Neural cell (in vitro differentiated cells): Measurements from ENCODE around the gene ELMO1. TPM values are rescaled to one million over a fixed set of nuclear protein-coding genes. Genes with fewer than 3 reads are reported as not detected.

Experiments used
- H2AFZ ChIP-seq: fragments of 200-600, 300-800 bp; sonication (generic), shearing (Covaris generic); 2 replicates; pipeline ENCODE4 v1.6.0; 2014; ENCODE audit warnings: low read depth, mild to moderate bottlenecking, antibody characterized with exemption, low read length, moderate library complexity
- H3F3A ChIP-seq: fragments of 200-600 bp; shearing (Covaris generic); 2 replicates; pipeline ENCODE4 v1.6.1; 2016; ENCODE audit warnings: mild to moderate bottlenecking, moderate library complexity, mixed read lengths, antibody characterized with exemption, low read length; ENCODE audit not compliant: insufficient read depth, poor library complexity, severe bottlenecking
- H3K27ac ChIP-seq: fragments of 200-600, 300-800 bp; sonication (generic), shearing (Covaris generic); 2 replicates; pipeline ENCODE4 v1.5.1; 2014; ENCODE audit warnings: mild to moderate bottlenecking, low read length, moderate library complexity
- H3K27me3 ChIP-seq: fragments of 300-800, 200-600 bp; sonication (generic), shearing (Covaris generic); 2 replicates; pipeline ENCODE4 v1.6.0; 2014; ENCODE audit warnings: mild to moderate bottlenecking, low read depth, low read length, moderate library complexity; ENCODE audit not compliant: insufficient read depth
- H3K36me3 ChIP-seq: fragments of 300-800, 200-600 bp; sonication (generic), shearing (Covaris generic); 2 replicates; pipeline ENCODE4 v1.5.1; 2014; ENCODE audit warnings: mild to moderate bottlenecking, antibody characterized with exemption, low read length, moderate library complexity; ENCODE audit not compliant: insufficient read depth
- H3K4me2 ChIP-seq: fragments of 300-800, 200-600 bp; sonication (generic), shearing (Covaris generic); 2 replicates; pipeline ENCODE4 v1.6.0; 2014; ENCODE audit warnings: mild to moderate bottlenecking, low read length
- H3K4me3 ChIP-seq: fragments of 300-800, 200-600 bp; sonication (generic), shearing (Covaris generic); 2 replicates; pipeline ENCODE4 v1.5.1; 2014; ENCODE audit warnings: mild to moderate bottlenecking, low read length, moderate library complexity
- H3K79me2 ChIP-seq: fragments of 200-600 bp; shearing (Covaris generic); replicated peaks from 2 replicates; pipeline ENCODE4 v1.6.0; 2014; ENCODE audit warnings: mild to moderate bottlenecking, low read length, moderate library complexity; ENCODE audit not compliant: insufficient read depth
- H3K9ac ChIP-seq: fragments of 300-800, 200-600 bp; sonication (generic), shearing (Covaris generic); 2 replicates; pipeline ENCODE4 v1.6.1; 2016; ENCODE audit warnings: mild to moderate bottlenecking, low read length, mixed read lengths
- H3K9me2 ChIP-seq: fragments of 200-600 bp; shearing (Covaris generic); 2 replicates; pipeline ENCODE4 v1.6.1; 2016; ENCODE audit warnings: mild to moderate bottlenecking, low read length, mixed read lengths; ENCODE audit not compliant: insufficient read depth
- H3K9me3 ChIP-seq: fragments of 200-600, 300-800 bp; sonication (generic), shearing (Covaris generic); 2 replicates; pipeline ENCODE4 v1.6.1; 2016; ENCODE audit warnings: mild to moderate bottlenecking, mixed run types, low read length, moderate library complexity, mixed read lengths
- H4K20me1 ChIP-seq: fragments of 200-600 bp; shearing (Covaris generic); 2 replicates; pipeline ENCODE4 v1.6.1; 2016; ENCODE audit warnings: mild to moderate bottlenecking, mixed run types; ENCODE audit not compliant: insufficient read depth
- EP300 ChIP-seq: fragments of 450-650 bp; conservative IDR thresholded peaks from 2 replicates; pipeline ENCODE4 v1.6.1; 2014; ENCODE audit warnings: antibody characterized with exemption, mild to moderate bottlenecking, moderate library complexity; ENCODE audit not compliant: poor library complexity, severe bottlenecking
- EZH2 ChIP-seq: fragments of 200-600, 300-800 bp; shearing (Covaris generic), sonication (generic); IDR thresholded peaks from 2 replicates; pipeline ENCODE4 v1.6.1; 2014; ENCODE audit warnings: antibody characterized with exemption, low read length, borderline replicate concordance, mild to moderate bottlenecking; ENCODE audit not compliant: insufficient read depth, poor library complexity, severe bottlenecking
- MXI1 ChIP-seq: fragments of 450-650 bp; conservative IDR thresholded peaks from 2 replicates; pipeline ENCODE4 v1.6.1; 2014; ENCODE audit warnings: antibody characterized with exemption, mild to moderate bottlenecking; ENCODE audit not compliant: poor library complexity, severe bottlenecking
- POLR2AphosphoS5 ChIP-seq: IDR thresholded peaks from 2 replicates; pipeline ENCODE4 v1.6.1; 2012
- RAD21 ChIP-seq: fragments of 450-650 bp; conservative IDR thresholded peaks from 2 replicates; pipeline ENCODE4 v1.6.1; 2014; ENCODE audit warnings: antibody characterized with exemption, mild to moderate bottlenecking, moderate library complexity
- SMC3 ChIP-seq: fragments of 450-650 bp; conservative IDR thresholded peaks from 2 replicates; pipeline ENCODE4 v1.6.1; 2014; ENCODE audit warnings: antibody characterized with exemption, mild to moderate bottlenecking, moderate library complexity; ENCODE audit not compliant: poor library complexity
- TAF1 ChIP-seq: IDR thresholded peaks from 2 replicates; pipeline ENCODE4 v1.6.1; 2012; ENCODE audit warnings: low read depth
- polyA plus RNA-seq: library from polyadenylated mRNA; depleted of rRNA; stranded (reverse); fragments of >200 nt; gene quantifications from 2 replicates; pipeline ENCODE4 v1.2.3, GENCODE V29; 2014
- TF ChIP-seq, protein P1 (sequence below): IDR thresholded peaks from 2 replicates; pipeline ENCODE4 v1.6.1; 2012; ENCODE audit warnings: borderline replicate concordance
- TF ChIP-seq, protein P2 (sequence below): fragments of 450-650 bp; IDR thresholded peaks from 2 replicates; pipeline ENCODE4 v1.5.1; 2014; ENCODE audit warnings: antibody characterized with exemption, mild to moderate bottlenecking, moderate library complexity; ENCODE audit not compliant: poor library complexity, severe bottlenecking

ELMO1 gene
- polyA plus RNA-seq, 1 donor from 2014 or later: 12.2 TPM

DNA sequence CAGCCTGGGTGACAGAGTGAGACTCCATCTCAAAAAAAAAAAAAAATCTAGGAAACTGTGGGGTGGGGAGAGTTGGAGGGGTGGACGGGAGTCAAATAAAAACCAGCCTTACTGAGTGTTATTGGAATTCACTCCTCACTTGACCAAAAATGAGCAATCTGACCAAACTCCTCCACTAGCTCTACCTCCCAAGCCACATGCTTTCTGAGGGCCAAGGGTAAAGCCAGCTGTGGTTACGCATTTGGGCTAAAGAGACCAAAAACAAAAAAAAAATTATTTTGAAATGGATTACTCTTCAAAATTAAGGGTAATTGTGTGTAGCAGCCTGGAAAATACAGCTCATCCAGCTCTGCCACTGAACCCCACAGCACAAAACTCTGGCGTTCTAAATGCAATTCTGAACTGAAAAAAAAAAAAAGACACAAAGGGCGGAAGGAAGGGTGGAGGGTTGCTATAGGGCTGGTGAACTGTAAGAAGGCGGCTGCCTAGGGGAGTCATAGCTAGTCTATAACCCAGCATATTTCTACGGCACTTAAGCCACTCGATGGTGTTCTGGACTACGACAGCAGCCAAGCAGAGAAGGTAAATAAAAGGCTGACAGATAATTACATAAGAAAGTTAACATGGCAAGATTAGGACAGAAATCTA, 7.8 kb downstream of the ELMO1 start:
- H3K9me2 ChIP-seq: no peaks in the 10 kb centered on the region
- no peak overlapping the region for H2AFZ ChIP-seq
- H3K9me3 ChIP-seq: no peaks in the 10 kb centered on the region
- no peaks in the 10 kb centered on the region for H3K36me3 ChIP-seq
- TF ChIP-seq EZH2 (no peak), MXI1 (no peak), EP300 (no peak), TAF1 (no peak), POLR2AphosphoS5 (no peak), RAD21 (no peak), SMC3 (no peak)
- TF ChIP-seq, protein P1, sequence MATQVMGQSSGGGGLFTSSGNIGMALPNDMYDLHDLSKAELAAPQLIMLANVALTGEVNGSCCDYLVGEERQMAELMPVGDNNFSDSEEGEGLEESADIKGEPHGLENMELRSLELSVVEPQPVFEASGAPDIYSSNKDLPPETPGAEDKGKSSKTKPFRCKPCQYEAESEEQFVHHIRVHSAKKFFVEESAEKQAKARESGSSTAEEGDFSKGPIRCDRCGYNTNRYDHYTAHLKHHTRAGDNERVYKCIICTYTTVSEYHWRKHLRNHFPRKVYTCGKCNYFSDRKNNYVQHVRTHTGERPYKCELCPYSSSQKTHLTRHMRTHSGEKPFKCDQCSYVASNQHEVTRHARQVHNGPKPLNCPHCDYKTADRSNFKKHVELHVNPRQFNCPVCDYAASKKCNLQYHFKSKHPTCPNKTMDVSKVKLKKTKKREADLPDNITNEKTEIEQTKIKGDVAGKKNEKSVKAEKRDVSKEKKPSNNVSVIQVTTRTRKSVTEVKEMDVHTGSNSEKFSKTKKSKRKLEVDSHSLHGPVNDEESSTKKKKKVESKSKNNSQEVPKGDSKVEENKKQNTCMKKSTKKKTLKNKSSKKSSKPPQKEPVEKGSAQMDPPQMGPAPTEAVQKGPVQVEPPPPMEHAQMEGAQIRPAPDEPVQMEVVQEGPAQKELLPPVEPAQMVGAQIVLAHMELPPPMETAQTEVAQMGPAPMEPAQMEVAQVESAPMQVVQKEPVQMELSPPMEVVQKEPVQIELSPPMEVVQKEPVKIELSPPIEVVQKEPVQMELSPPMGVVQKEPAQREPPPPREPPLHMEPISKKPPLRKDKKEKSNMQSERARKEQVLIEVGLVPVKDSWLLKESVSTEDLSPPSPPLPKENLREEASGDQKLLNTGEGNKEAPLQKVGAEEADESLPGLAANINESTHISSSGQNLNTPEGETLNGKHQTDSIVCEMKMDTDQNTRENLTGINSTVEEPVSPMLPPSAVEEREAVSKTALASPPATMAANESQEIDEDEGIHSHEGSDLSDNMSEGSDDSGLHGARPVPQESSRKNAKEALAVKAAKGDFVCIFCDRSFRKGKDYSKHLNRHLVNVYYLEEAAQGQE: no peak
- TF ChIP-seq, protein P2, sequence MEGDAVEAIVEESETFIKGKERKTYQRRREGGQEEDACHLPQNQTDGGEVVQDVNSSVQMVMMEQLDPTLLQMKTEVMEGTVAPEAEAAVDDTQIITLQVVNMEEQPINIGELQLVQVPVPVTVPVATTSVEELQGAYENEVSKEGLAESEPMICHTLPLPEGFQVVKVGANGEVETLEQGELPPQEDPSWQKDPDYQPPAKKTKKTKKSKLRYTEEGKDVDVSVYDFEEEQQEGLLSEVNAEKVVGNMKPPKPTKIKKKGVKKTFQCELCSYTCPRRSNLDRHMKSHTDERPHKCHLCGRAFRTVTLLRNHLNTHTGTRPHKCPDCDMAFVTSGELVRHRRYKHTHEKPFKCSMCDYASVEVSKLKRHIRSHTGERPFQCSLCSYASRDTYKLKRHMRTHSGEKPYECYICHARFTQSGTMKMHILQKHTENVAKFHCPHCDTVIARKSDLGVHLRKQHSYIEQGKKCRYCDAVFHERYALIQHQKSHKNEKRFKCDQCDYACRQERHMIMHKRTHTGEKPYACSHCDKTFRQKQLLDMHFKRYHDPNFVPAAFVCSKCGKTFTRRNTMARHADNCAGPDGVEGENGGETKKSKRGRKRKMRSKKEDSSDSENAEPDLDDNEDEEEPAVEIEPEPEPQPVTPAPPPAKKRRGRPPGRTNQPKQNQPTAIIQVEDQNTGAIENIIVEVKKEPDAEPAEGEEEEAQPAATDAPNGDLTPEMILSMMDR: no peak
- no peaks in the 10 kb centered on the region for H4K20me1 ChIP-seq
- peak overlapping the region; percentile 67 for H3K27ac ChIP-seq
- H3K4me2 ChIP-seq: no peak overlapping the region
- no peaks in the 10 kb centered on the region for H3F3A ChIP-seq
- peak overlapping the region; percentile 17 for H3K9ac ChIP-seq
- H3K79me2 ChIP-seq: peaks cover 1% of the 10 kb centered on the region
- H3K27me3 ChIP-seq: no peaks in the 10 kb centered on the region
- no peak overlapping the region for H3K4me3 ChIP-seq

DNA sequence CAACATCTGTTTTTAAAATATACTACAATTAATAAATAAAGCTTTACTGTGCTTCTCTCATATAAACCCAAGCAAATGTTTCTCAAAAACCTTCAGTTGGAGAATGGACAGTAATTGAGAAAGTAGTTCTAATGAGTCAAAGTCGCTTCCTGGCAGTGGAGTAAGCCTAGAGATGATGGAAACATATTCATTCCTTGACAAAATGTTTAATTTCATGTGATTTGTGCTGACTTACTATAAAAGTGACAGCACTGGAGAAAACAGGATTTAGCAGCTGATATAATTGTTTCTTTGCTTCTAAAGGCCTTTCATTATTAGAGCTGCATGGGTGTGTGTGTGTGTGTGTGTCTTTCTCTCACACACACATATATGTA, 9.0 kb downstream of the ELMO1 start:
- H3K36me3 ChIP-seq: no peaks in the 10 kb centered on the region
- no peaks in the 10 kb centered on the region for H3K27me3 ChIP-seq
- peaks cover 3% of the 10 kb centered on the region for H3K79me2 ChIP-seq
- no peaks in the 10 kb centered on the region for H3K9me3 ChIP-seq
- H3K4me2 ChIP-seq: no peak overlapping the region
- H3K4me3 ChIP-seq: no peak overlapping the region
- no peak overlapping the region for H2AFZ ChIP-seq
- no peaks in the 10 kb centered on the region for H4K20me1 ChIP-seq
- no peak overlapping the region for H3K9ac ChIP-seq
- H3K9me2 ChIP-seq: no peaks in the 10 kb centered on the region
- H3K27ac ChIP-seq: peak overlapping the region; percentile 3
- no peaks in the 10 kb centered on the region for H3F3A ChIP-seq
- TF ChIP-seq RAD21 (no peak), TAF1 (no peak), EP300 (no peak), MXI1 (no peak), SMC3 (no peak), EZH2 (no peak), POLR2AphosphoS5 (no peak)
- TF ChIP-seq, protein P1: no peak
- TF ChIP-seq, protein P2: no peak
